Frontal cortex (tissue), 4 donors: Measurements from ENCODE around the gene SETD2. TPM values are rescaled to one million over a fixed set of nuclear protein-coding genes. Genes with fewer than 3 reads are reported as not detected.

Experiments used
- DNase-seq, 2 donors: peaks; one replicate each; pipeline ENCODE4 v3.0.0; 2012; ENCODE audit warnings: low spot score in 2 of 2
- FAIRE-seq: peaks from 2 replicates; lab custom pipeline; 2012; peaks lifted over from hg19 to GRCh38; lab: Jason Lieb, UNC
- total RNA-seq: library from RNA; depleted of rRNA; stranded (reverse); fragments of >200 nt; gene quantifications from one replicate; pipeline ENCODE4 v1.2.3, GENCODE V29; 2014
- donor health status: control.
- donor health status: control.
- donor health status: control.

The SETD2 gene
- total RNA-seq, 1 donor from 2014 or later, result 77.5 TPM

DNA sequence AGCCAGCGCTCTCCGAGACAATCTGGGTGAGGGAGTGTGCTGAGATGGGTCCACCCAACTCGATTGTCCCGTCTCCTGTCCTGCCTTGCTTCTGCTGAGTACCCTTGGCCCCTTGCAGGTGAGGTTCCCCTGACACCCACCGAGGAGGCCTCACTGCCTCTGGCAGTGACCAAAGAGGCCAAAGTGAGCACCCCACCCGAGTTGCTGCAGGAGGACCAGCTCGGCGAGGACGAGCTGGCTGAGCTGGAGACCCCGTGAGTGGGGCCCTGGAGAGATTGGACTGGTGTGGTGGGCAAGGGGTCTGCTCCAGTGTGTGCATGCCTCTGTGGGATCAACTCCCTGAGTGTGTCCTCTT is 160.9 kb downstream of the SETD2 start:
- no peak for FAIRE-seq
- DNase-seq, result no peak

DNA sequence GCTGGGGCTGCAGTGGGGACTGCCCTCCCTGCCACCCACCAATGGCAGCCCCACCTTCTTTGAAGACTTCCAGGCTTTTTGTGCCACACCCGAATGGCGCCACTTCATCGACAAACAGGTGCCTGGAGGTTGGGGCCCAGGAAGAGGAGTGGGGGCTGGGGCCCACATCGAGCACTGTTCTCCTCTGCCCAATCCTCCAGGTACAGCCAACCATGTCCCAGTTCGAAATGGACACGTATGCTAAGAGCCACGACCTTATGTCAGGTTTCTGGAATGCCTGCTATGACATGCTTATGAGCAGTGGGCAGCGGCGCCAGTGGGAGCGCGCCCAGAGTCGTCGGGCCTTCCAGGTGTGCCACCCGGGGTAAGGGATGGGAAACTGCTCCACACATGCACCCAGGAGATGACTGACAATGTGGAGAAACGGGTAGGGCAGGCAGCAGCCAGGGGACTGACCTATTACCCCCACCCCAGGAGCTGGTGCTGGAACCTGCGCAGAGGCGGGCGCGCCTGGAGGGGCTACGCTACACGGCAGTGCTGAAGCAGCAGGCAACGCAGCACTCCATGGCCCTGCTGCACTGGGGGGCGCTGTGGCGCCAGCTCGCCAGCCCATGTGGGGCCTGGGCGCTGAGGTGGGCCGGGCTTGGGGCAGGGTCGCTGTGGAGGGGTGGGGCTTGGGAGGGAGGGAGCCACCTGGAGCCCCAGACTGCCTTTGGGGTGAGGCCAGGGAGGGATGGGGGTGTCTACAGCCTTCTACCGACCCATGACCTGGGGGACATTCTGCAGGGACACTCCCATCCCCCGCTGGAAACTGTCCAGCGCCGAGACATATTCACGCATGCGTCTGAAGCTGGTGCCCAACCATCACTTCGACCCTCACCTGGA is 161.5 kb downstream of the SETD2 start:
- no peak for DNase-seq
- FAIRE-seq, result no peak

DNA sequence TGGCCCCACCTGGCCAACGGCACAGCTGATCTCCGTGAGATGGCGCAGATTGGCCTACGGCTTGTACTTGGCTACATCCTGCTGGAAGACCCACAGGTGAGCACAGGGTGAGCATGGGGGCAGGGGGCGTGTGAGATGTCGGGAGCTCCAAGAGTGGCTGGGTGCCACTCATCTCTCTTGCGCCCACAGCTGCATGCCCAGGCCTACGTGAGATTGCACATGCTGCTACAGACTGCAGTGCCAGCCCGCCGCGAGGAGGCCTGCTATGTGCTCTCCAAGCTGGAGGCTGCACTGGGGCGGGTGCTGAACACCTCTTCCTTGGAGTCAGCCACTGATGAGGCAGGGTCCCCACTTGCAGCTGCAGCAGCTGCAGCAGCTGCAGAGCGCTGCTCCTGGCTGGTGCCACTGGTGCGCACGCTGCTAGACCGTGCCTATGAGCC is 162.2 kb downstream of the SETD2 start:
- FAIRE-seq (no peak), DNase-seq (no peak)

DNA sequence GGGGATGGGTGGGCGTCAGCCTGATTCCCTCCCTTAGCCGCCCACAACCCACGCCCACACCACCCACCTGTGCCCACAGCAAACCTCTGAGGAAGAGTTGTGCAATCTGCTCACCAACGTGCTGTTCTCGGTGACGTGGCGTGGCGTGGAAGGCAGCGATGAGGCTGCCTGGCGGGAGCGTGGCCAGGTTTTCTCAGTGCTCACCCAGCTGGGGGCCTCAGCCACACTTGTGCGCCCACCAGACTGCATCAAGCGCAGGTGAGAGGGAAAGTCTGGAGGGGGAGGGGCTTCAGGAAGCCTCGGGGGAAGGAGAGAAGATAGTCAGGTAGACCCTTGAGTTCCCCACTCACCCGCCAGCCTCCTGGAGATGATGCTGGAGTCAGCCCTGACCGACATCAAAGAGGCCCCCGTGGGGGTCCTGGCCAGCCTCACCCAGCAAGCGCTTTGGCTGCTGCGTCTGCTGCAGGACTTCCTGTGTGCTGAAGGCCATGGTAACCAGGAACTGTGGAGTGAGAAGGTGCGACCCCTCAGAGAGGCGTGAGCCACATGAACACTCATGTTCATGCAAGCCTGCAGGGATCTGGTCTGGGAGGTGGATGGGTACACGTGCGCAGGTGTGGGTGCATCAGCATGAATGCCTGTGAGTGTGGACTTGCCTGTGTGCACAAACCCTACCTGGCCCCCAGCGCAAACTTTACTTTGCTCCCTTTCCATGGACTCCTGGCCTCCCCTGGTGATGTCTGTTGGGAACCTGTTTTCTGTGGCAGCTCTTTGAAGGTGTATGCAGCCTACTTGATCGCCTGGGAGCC is 162.8 kb downstream of the SETD2 start:
- DNase-seq (no peak), FAIRE-seq (no peak)

DNA sequence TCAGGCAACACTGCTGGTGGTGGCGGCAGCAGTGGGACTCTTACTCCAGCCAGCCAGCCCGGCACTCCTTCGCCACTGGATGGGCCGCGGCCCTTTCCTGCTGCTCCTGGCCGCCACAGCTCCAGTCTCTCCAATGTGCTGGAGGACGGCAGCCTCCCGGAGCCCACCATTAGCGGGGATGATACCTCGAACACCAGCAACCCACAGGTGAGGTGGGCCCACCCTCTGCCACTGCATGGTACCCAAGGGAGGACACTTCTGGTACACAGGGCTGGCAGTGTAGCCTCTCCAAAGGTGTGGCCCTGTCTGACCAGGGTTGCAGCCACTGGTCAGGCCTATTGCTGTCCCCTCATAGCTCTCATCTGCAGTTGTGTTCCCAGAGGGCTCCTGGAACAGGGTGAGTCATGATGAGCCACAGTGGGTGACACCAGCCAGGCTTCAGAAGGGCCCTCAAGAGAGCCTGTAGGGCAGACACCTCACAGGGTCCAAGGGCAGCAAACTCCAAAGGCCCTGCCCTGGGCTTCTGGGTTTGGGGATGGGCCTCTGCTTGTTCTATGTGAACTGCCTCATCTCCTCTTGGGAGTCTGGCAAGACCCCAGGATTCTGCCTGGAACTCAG is 163.6 kb downstream of the SETD2 start:
- FAIRE-seq (no peak), DNase-seq (no peak)

DNA sequence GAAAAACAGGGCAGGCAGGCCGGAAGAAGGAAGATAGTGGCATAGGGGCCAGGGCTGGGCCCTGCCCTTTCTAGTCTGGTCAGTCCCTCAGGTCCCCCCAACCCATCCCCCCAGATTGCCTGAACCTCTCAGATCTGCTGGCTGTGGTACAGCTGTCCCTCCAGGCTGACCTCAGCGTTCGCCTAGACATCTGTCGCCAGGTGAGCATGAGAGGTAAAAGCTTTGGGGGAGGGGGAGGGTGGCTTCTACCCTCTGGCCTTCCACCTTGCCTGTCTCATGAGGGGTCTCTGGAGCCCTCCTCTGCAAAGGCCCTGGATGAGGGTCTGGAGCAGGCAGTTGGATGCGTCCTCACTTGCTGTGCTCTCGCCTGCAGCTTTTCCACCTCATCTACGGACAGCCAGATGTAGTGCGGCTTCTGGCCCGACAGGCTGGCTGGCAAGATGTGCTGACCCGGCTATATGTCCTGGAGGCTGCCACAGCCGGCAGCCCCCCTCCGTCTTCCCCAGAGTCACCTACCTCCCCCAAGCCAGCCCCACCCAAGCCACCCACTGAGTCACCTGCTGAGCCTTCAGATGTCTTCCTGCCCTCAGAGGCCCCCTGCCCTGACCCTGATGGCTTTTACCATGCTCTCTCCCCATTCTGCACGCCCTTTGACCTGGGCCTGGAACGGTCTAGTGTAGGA is 164.3 kb downstream of the SETD2 start:
- no peak for DNase-seq

DNA sequence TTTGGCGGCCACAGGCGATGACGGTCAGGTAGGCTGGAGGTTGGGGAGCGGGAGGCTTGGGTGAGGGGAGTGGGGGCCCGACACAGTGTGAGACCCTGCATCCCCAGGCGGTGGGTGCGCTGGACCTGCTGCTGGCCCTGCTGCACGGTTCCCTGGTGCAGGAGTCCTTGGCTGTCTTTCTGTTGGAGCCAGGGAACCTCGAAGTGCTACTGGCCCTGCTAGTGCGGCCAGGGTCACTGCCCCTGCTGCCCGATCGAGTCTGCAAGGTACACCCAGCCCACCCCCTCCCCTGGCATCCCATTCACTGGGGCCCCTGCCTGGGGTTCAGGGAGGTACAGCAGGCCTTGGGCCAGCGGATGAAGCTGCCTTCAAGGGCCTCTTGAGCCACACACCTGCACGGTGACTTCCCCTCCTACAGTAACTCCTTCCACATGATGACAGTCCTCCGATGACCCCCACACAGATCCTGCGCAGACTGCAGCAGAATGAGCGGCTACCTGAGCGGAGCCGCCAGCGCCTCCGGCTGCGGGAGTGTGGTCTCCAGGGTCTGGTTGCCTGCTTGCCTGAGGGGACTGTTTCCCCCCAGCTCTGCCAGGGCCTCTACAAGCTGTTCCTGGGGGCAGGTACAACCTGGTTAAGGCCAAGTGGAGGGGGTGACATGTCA is 164.9 kb downstream of the SETD2 start:
- DNase-seq (no peak), FAIRE-seq (no peak)

More for the DNA sequence above, 164.3 kb downstream of the SETD2 start:
- no peak for FAIRE-seq

DNA sequence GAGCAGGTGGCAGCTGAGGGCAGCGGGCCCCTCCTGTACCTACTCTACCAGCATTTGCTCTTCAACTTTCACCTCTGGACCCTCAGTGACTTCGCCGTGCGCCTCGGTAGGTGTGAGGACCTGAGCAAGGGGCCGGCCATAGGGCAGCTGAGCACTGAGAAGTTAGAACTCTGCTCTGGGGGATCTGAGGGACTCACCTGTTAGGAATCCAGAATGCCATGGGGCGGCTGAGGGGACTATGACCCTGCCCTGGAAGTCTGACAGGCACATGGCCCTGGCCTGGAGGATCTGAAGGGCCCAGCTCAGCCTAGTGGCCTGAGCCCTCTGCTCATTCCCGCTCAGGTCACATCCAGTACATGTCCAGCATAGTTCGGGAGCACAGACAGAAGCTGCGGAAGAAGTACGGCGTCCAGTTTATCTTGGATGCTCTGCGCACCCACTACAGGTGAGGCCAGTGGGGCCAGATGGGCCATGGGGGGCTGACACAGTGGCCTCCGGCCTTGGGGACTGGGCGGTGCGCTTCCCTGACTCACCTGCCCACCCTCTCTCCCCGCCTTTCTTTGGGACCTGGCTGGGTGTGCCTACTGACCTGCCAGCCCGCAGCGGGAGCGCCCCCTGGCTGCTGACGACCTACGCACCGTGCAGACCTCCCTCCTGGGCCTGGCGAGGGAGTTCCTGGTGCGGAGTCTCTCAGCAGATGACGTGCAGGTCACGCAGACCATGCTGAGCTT is 165.6 kb downstream of the SETD2 start:
- FAIRE-seq (no peak), DNase-seq (peak; percentile 66 to 73)

DNA sequence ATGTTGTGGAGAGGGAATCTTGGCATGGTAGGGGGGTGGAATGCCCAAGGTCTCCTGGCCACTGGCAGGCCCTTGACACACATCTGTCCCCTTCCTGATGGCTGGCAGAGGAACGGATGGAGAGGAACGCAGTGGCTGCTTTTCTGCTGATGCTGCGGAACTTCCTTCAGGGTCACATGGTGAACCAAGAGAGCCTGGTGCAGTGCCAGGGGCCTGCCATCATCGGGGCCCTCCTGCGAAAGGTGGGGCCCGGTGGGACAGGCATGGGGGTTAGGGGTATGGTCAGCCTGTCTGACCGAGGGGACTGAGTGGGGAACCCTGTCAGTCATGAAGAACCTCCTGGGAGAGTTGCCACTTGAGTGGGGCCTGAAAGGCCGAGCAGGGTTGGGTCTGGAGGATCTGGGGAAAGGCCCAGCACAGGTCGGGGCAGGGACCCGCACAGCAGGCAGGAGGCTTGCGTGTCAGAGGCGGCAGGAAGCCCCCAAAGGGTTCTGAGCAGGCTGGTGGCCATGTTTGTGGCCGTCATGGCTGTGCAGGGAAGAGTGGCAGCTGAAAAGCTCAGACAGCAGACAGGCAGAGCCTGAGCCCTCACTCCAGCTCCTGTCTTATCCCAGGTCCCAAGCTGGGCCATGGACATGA is 166.3 kb downstream of the SETD2 start:
- FAIRE-seq, result no peak
- no peak for DNase-seq

DNA sequence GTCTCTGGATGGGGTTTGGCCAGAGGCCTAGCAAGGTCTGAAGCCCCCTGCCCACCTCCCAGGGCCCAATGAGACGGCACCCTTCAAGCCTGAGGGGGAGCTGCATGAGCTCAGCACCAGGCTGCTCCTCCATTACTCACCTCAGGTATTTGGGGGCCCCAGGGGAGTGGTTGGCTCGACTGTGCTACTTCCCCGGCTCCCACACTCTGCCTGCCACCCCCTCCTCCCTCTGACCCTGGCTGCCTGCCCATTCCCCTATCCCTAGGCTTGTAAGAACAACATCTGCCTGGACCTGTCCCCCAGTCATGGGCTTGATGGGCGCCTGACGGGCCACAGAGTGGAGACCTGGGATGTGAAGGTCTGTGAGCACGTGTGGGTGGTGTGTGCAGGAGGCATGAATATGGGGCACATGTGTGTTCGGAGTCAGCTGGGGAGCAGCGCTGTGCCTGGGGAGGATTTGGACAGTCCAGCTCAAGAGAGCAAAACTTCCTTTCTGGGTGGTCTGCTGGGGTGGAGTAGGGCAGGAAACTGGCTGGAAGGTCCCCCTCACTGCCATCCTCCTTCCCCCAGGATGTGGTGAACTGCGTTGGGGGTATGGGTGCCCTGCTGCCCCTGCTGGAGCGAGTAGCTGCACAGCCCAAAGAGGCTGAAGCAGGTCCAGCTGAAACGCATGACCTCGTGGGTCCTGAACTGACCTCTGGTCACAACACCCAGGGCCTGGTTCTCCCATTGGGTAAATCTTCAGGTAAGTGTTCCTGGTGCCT is 167.0 kb downstream of the SETD2 start:
- DNase-seq (no peak), FAIRE-seq (no peak)

DNA sequence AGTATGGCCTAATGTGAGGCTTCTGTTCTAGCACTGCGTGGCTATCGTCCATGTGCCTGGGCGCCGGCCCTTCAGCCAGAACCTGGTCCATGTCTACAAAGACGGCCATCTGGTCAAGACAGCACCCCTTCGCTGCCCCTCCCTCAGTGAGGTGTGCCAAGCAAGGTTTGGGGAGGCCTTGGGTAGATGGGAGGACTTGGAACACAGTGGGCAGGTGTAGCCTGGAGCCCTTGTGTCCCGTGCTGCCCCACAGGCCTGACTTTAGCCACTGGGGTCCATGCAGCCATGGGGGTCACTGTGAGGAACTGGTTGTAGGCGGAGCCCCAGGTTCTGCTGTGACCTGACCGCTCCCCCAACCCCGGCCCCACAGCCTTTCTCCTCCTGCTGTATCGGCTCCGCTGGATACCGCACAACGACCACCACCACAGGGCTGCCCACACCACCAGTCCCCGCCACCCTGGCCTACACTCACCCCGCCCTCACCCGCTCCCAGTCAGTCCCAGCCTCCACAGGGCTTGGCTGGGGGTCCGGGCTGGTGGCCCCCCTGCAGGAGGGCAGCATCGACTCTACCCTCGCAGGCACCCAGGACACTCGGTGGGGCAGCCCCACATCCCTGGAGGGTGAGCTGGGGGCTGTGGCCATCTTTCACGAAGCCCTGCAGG is 167.9 kb downstream of the SETD2 start:
- FAIRE-seq (no peak), DNase-seq (no peak)

DNA sequence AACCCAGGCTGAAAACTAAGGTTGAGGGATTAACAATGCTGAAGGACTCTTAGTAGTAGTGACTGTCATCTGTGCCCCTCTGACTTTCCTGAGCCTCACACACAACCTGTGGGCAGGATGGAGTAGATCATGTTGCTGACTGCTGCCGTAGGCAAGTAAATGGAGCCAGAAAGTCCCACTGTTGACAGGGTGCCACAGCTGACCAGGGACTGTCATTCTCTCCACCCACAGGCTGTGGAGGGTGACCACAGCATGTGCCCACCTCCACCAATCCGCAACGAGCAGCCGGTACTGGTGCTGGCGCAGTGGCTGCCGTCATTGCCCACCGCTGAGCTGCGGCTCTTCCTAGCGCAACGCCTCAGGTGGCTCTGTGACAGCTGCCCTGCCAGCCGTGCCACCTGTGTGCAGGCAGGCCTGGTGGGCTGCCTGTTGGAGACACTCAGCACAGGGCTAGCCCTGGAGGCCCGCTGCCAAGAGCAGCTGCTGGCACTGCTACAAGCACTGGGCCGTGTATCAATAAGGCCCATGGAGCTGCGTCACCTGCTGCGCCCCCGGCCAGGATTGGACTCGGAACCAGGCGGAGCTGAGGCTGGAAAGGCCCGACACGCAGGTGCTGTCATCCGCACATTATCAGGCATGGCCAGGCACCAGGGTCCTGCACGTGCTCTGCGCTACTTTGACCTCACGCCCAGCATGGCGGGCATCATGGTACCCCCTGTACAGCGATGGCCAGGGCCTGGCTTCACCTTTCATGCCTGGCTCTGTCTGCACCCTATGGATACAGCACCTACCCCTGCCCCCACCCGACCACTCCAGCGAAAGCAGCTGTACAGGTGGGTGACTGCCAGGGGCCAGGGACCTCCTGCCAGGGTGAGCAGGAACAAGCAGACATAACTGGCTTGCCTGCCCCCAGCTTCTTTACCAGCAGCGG is 168.8 kb downstream of the SETD2 start:
- DNase-seq (no peak), FAIRE-seq (no peak)

DNA sequence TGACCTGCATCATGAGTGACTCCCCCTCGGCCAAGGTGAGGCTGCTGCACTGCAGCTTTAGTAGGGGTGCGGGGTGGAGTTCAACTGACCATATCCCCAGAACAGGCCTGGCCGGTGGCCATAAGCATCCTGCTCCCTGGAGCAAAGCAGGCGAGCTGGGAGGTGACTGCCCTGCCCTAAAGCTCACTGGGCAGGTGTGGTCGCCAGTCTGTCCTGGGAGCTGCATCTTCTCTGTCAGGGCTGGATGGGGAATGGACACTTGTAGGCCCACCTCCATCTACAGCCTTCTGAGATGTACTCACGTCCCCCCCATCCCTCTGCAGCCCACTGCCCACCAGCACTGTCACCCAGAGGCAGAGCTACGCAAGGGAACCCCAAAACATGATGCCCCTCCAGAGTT is 169.9 kb downstream of the SETD2 start:
- FAIRE-seq, result no peak

DNA sequence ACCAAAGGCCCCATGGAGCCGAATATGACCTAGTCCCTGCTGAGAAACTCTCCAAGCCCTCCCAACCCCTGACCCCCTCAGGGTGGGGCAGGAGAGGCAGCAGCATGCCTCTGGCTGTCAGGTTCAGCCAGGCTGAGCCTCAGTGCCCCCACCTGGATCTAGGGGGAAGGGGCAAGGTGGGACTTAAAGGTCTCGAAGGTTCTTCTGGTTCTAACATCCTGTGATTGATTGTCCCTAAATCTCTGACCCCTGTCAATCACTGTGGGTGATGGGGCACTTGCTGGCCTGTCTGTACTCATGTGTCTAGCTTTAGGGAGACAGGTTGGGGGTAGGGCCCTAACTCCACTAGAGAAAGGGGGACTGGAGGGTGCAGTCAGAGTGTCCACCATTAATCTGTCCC is 170.6 kb downstream of the SETD2 start:
- DNase-seq (no peak), FAIRE-seq (no peak)

More for the DNA sequence above, 169.9 kb downstream of the SETD2 start:
- no peak for DNase-seq

DNA sequence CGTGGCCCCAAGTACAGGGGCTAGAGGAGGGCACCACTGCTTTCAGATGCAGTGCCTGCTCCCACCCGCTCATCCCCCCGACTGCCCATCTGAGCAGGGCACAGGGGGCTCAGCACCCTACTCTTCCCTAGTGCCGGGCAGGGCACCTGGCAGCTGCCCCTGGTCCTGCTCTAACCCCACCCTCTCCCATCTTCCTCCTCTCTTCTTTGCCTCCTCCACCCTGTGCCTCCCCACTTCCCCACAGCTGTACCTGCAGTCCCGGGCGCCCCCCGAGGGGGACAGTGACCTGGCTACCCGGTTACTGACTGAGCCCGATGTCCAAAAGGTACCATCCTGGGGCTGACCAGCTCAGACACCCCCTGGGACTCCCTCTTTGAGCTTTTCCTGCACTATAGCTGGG is 171.7 kb downstream of the SETD2 start:
- FAIRE-seq, result no peak

More for the DNA sequence above, 171.7 kb downstream of the SETD2 start:
- no peak for DNase-seq
